Gastrocnemius medialis (tissue), 4 donors: ENCODE measurements around the gene TEX44.

Source experiments
- CTCF ChIP-seq, 5 experiments: fragments of 450-650 bp in 3 of 5; fragments of 200-600 bp in 2 of 5; sonication (generic) in 2 of 5; IDR thresholded peaks in 4 of 5; conservative IDR thresholded peaks in 1 of 5; 1 replicate in 4 of 5; 2 replicates in 1 of 5; pipeline ENCODE4 v1.5.1; 2016 to 2019; ENCODE audit warnings: antibody characterized with exemption in 5 of 5, mild to moderate bottlenecking in 3 of 5, moderate library complexity in 3 of 5
- POLR2A ChIP-seq, 2 donors: fragments of 450-650 bp; IDR thresholded peaks; one replicate each; pipeline ENCODE4 v1.6.1; 2017; ENCODE audit warnings: antibody characterized with exemption in 2 of 2, mild to moderate bottlenecking in 2 of 2, moderate library complexity in 2 of 2

- TF ChIP-seq POLR2A (IDR thresholded peaks at IDR 0.05), result no peak
- TF ChIP-seq CTCF (IDR thresholded peaks at IDR 0.05 in 4 of 5, conservative IDR thresholded peaks at IDR 0.05 in 1 of 5), result no peak
These were observed 30.3 kb downstream of the TEX44 start for GRCh38 chr2:231622963-231623362.
